ENCODE data around the gene SNX13.

The SNX13 gene

DNA sequence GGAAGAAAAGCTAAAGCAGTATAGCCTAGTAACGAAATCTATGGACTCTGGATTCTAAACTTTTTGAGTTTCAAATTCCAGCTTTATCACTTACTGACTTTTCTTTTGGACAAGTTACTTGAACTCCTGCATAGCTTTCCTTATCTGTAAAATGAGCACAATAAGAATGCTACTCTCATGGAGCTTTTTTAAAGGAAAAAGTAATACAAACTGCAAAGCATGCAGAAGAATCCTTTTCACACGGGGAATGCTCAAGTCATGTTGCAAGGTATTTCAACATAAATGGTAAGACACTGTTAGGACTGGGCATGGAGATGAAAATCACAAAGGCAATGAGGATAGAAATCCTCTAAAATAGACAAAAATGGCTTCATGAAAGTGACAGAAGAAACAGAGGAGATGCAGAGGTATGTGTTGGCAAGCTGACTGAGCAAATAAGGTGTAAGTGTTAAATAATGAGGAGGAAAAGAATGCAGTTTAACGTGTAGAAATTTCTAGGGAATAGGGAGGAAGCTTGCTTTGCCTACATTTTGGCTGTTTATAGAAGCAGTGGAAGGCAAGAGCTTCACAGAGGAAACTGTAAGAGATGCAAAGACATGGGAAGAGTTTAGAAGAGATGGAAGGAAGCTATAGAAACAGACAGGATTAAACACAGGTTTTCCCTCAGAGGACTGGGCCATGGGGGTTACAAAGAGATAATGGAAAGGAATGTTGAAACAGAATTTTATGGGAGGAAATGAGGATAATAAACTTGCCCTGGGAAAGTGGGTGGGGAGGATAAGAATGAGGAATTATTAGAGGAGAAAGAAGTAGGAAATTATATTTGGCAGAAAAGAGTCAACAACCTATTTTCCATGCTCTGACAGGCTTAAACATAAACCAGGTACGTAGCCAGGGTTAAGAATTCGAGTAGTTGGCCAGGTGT is 28.8 kb upstream of the SNX13 start:
- Histone ChIP-seq H3K4me1 (ENCODE audit: control insufficient read depth in 1 of 2, insufficient read depth in 1 of 2, low read depth in 1 of 2, low read length in 1 of 2) (no peaks in the 10 kb centered on the region), H3K27me3 (no peaks in the 10 kb centered on the region), H3K27ac (no peak overlapping the region), H3K9me3 (no peaks in the 10 kb centered on the region), H3K36me3 (no peaks in the 10 kb centered on the region), H3K4me3 (ENCODE audit: low read depth in 1 of 2, low read length in 1 of 2) (no peak overlapping the region)
- TF ChIP-seq, protein P1, sequence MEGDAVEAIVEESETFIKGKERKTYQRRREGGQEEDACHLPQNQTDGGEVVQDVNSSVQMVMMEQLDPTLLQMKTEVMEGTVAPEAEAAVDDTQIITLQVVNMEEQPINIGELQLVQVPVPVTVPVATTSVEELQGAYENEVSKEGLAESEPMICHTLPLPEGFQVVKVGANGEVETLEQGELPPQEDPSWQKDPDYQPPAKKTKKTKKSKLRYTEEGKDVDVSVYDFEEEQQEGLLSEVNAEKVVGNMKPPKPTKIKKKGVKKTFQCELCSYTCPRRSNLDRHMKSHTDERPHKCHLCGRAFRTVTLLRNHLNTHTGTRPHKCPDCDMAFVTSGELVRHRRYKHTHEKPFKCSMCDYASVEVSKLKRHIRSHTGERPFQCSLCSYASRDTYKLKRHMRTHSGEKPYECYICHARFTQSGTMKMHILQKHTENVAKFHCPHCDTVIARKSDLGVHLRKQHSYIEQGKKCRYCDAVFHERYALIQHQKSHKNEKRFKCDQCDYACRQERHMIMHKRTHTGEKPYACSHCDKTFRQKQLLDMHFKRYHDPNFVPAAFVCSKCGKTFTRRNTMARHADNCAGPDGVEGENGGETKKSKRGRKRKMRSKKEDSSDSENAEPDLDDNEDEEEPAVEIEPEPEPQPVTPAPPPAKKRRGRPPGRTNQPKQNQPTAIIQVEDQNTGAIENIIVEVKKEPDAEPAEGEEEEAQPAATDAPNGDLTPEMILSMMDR (IDR thresholded peaks at IDR 0.05): no peak

DNA sequence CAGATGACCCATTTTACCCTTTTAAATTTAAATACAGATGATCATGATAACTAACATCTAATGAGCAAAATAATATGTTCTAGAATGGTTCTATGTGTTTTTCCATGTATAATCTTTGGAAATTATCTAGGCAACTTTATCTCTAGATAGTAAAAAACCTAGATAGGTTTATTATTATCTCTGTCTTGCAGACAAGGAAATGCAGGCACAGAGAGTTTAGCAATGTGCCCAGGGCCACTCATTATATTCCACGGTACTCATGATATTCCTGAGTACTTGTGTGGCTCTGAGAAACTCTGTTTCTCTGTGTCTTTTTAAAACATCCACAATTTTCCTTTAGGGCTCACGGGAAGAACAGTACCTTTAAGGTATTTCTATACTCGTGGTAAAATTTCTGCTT is 26.4 kb upstream of the SNX13 start:
- H3K27ac ChIP-seq: no peak overlapping the region
- TF ChIP-seq, protein P1 (IDR thresholded peaks at IDR 0.05): no peak

DNA sequence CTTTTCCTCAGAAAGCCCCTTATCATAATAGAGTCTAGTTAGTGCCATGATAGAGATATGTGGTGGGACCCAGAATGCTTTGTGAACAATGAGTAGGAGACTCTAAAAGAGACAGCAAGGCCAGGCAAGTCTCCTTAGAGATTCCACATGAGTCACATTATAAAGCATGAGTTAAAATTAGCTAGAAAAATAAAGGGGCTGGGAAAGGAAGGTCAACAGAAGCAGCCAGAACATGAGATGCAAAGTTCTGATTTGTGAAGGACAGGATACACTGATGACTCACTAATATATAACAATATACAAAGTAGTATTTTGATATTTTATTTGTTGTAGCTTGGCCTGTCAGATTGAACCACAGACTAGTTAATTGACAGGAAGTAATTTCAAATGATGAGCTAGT is 25.3 kb upstream of the SNX13 start:
- Histone ChIP-seq H3K9me3 (no peaks in the 10 kb centered on the region), H3K27me3 (no peaks in the 10 kb centered on the region), H3K27ac (no peak overlapping the region), H3K4me1 (ENCODE audit: control insufficient read depth in 1 of 2, insufficient read depth in 1 of 2, low read depth in 1 of 2, low read length in 1 of 2) (no peaks in the 10 kb centered on the region), H3K4me3 (ENCODE audit: low read depth in 1 of 2, low read length in 1 of 2) (no peak overlapping the region), H3K36me3 (no peaks in the 10 kb centered on the region)
- TF ChIP-seq, protein P1 (IDR thresholded peaks at IDR 0.05): no peak

More for the DNA sequence above, 26.4 kb upstream of the SNX13 start:
- no peak overlapping the region for H3K4me3 ChIP-seq (ENCODE audit: low read depth in 1 of 2, low read length in 1 of 2)
- H3K36me3 ChIP-seq: no peaks in the 10 kb centered on the region
- no peaks in the 10 kb centered on the region for H3K27me3 ChIP-seq
- no peaks in the 10 kb centered on the region for H3K9me3 ChIP-seq
- H3K4me1 ChIP-seq (ENCODE audit: control insufficient read depth in 1 of 2, insufficient read depth in 1 of 2, low read depth in 1 of 2, low read length in 1 of 2): no peaks in the 10 kb centered on the region

- H3K27me3 ChIP-seq: no peaks in the 10 kb centered on the region
- TF ChIP-seq, protein P1 (IDR thresholded peaks at IDR 0.05): no peak
Observed at GRCh38 chr7:17963281-17963680, 23.0 kb upstream of the SNX13 start.

GRCh38 chr7:17962652-17963051 is 22.4 kb upstream of the SNX13 start:
- no peaks in the 10 kb centered on the region for H3K27me3 ChIP-seq
- TF ChIP-seq, protein P1 (IDR thresholded peaks at IDR 0.05): no peak

More at GRCh38 chr7:17963281-17963680, 23.0 kb upstream of the SNX13 start:
- H3K36me3 ChIP-seq: no peaks in the 10 kb centered on the region
- no peak overlapping the region for H3K4me3 ChIP-seq (ENCODE audit: low read depth in 1 of 2, low read length in 1 of 2)
- no peak overlapping the region for H3K27ac ChIP-seq
- H3K9me3 ChIP-seq: no peaks in the 10 kb centered on the region
- no peaks in the 10 kb centered on the region for H3K4me1 ChIP-seq (ENCODE audit: control insufficient read depth in 1 of 2, insufficient read depth in 1 of 2, low read depth in 1 of 2, low read length in 1 of 2)

More at GRCh38 chr7:17962652-17963051, 22.4 kb upstream of the SNX13 start:
- no peak overlapping the region for H3K4me3 ChIP-seq (ENCODE audit: low read depth in 1 of 2, low read length in 1 of 2)
- no peaks in the 10 kb centered on the region for H3K4me1 ChIP-seq (ENCODE audit: control insufficient read depth in 1 of 2, insufficient read depth in 1 of 2, low read depth in 1 of 2, low read length in 1 of 2)
- H3K36me3 ChIP-seq: no peaks in the 10 kb centered on the region
- H3K27ac ChIP-seq: no peak overlapping the region
- H3K9me3 ChIP-seq: no peaks in the 10 kb centered on the region

Data from neutrophil (primary cell).